ENCODE results near the gene SUPT4H1.

Gene SUPT4H1

DNA sequence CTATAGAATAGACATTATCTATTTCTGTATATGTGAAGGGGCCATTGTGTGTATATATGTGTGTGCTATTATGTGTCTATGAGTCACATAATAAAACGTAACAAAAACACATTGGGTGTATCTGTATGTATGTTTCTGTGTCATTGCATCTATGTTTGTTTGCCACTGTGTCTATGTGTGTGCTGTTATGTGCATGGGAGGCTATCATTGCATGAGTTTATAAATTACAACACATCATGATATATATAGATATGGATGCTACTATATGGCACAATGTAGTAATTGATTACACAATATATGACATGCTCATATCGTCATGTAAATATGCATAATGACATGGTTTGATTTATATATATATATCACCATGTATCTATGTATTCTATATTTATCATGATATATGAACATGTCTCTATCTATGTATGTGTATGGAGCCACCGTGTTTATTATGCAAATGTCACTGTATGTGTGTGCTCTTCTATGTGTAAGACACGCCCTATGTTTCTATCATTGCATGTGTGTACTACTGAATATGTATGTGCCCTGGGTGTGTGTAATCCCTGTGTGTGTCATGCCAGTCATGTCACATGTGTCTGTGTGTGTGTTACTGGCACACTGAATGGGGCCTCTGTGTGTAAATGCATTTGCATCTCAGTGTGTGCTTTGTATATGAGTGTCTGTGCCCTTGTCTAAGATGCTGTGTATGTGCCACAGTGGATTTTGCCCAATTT is 22.0 kb downstream of the SUPT4H1 start:
- no peak for DNase-seq (ENCODE audit: low spot score)

DNA sequence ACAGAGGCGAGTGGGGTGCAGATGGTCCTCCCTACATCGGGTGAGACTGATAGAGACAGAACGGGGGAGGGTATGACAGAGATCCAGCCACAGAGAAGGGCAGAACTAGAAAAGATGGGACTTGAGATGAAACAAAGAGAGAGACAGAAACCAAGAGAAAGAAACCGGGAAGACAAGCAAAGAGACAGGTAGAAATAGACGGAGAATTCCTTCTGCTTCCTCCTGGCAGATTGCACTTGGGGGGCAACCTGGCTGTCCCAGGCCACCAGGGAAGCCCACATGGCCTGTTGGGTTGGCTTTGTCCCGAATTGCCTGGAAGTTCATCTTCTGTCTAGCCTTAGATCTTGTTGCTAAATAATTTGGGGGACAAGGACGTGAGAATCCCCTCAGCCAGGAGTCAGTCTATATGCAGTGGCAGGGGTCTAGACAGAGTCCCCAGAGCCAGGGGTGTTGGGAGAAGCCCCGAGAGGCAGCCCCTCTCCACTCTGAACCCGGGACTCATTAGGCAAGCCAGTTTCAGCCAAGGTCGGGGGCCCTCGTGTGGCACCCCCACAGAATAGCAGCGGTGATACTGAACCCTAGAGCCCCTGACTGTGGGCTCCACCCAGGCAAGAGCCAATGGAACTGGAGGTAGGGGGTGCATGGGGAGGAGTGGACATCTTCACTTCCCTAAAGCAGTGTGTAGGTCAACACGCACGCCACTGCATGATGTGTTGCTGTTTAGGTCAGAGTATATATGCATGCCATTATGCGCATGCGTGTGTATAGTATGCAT is 22.8 kb downstream of the SUPT4H1 start:
- peak; percentile 72 for DNase-seq (ENCODE audit: low spot score)

DNA sequence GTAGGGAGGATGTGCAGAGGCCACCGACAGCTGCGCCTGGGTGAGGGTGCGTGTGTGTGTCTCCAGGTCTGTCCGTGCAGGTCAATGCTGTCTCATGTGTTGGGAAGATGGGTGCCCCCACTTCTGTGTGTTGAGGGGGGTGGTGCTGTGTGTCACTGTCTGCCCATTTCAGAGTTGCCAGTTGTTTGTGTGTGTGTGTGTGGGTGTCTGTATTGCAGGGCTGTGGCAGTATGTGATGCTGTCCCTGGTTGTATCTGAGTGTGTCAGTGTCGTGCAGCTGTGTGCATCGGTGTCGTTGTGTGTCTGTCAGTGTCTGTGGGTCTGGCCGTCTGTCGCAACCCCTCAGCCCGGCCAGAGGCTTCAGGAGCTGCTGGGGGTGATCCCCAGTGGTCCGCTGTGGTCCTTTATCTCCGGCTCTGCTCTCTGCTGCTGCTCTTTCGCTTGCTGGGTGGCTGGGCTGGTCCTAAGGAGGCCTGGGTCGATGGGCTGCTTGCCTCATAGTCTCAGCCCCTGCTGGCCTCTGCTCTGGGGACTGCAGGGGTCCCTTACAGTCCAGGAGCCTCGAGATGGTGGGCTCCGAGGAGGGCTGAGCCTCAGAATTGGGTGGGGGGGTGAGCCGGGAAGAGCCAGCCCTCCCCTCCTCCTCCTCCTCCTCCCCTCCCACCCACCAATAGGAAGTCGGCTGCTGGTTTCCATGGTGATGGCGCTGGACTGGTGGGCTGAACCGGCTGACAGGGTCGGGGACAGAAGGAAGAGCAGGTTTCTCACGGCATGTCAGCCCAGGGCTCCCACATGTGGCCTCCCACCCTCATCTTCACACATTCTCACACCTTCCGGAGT is 23.6 kb downstream of the SUPT4H1 start, which contains the start of gene TSPOAP1:
TSPOAP1 (minus strand) TSS at position 601 of the 840 bp plus-strand sequence. CDS start 875 bp downstream, outside the sequence.
- DNase-seq (ENCODE audit: low spot score): peak; percentile 36

DNA sequence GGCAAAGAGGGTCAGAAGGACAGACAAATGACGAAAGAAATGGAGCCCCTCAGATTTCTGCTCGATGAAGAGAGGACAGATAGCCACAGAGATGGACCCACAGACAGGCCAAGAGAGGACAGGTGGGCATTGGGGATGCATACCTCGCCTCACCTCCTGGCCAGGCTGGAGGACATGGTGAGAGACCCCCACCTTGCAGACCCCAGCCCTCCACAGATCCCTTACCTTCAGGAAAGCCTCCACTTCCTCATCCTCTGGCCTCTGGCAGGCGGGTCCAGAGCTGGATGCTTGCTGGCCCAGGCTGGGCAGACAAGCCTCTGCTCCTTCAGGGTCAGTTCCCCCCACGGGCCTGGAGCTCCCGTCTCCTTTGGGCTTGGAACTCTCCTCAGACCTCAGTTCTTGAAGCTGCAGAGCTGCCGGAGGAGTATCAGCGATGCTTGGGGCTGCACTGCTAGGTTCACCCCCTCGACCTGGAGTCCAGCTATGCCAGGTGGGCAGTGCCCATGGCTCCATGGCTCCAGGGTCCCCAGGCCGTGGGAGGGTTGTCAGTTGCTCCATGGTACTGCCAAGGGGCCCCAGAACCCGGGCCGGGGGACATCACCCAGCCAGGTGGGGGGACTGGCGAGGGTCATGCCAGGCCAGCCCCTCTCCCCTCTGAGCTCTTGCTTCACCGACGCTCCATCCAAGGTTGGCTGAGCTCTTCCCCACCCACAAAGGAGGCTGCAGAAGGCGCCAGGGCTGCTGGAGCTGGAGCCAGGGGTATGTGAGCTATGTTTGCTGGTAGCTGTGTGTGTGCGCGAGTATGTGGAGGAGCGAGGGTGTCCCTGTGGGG is 24.4 kb downstream of the SUPT4H1 start:
- DNase-seq (ENCODE audit: low spot score): no peak

DNA sequence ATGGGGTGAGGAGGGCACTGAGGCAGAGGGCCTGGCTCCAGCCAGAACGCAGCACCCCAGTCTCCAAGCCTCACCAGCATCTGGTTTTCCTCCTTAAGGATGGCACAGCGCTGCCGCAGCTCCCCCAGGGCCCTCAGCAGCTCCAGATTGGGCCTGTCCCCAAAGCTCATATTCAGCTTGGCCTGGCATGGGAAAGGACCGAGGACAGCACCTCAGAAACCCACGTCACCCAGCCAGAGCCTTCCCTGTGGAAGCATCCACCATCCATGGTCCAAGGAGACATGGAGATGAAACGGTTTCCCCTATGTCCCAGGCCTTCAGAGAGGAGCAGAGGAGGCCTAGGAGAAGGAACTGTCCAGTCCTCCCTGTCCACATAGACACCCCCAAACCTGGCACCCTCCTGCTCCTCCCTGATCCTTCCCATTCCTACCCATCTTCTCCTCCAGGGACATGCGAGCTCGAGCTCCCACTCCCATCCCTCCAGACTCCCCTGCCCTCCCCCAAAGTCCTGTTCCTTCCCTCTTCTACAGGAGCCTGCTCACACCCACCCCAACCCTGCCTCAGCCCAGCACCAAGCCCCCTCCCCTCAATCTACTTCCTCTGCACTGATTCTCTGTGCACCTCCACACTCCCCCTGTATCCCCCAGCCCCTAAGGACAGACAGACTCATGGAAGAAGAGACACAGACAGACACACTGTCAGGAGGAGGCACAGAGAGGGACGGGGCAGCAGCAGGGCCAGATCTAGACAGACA is 25.2 kb downstream of the SUPT4H1 start:
- no peak for DNase-seq (ENCODE audit: low spot score)

DNA sequence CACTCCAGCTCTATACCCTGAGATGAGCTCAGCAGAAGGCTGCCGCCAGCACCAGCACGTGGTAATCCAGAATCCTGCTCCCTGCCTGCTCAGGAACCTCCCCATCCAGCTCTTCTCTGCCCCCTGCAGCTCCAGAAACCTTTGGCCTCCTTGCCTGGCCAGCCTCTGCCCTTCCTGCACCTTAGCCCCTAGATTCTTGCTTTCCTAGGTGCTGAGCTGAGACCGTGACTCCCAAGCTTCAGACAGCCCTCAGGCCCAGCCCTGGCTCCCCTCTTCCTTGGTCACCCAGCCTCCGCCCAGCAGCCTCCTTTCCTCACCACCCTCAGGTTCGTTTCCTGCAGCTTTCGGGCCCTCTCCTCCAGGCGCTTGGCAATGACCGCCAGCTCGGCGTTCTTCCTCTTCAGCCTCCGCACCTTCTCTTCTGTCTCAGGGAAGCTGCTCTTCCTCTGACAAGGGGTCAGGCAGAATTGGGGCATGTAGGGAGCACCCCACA is 26.0 kb downstream of the SUPT4H1 start:
- no peak for DNase-seq (ENCODE audit: low spot score)

DNA sequence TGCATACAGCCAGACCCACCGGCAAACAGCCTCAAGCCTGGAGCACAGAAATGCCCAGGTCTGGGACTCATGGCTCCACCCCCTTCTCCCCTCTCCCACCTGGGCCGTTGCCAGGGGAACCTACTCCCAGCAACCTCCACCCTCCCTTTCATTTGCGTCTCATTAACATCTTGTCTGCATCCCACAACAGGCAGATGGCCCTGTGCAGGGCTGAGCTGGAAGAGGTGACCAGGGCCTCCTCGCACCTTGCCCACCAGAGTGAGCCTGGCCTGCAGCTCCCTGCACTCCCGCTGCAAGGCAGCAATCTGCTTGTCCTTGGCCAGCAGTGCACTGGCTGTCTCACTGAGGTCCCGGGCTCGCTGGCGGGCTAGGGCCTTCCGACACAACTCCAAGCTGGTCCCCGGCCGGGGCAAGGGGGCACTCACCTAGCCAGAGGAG is 26.7 kb downstream of the SUPT4H1 start:
- DNase-seq (ENCODE audit: low spot score): no peak

DNA sequence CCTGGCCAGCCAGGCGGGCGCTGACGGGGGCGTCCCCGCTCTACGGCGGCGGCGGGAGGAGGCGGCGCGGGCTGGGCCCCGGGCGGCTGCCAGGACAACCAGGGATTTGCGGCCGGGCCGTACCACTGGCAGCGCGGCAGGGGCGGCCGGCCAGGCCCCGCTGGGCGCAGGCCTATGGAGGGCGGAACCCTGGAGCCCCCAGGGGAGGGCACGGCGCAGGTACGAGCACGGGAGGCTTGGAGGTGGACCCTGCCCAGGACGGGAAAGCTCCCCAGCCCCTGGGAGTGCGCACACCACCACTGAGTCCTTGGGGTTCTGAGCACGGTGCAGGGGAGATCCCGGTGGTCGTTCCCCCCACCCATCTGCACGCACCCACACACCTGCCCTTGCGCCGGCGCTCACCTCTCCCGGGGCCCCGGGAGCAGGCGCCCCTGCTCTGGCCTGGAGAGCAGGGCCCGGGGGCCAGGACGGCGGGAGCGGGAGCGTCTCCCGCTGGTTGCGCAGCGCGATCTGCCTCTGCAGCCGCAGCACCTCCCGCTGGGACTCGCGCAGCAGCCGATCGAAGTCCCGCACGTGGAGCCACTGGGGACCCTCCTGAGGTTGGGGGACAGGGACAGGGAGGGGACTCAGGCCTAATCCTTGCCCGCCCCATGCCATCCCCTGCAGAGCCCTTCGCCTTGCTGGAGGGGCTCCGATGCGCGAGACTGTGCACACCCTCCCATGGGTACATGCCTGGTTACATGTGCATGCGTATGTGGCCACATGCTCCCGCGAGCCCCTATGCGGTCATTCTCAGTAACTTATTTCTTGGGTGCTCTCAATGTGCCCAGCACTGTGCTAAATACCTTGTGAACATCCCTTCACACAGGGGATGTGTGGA is 27.4 kb downstream of the SUPT4H1 start:
- no peak for DNase-seq (ENCODE audit: low spot score)

DNA sequence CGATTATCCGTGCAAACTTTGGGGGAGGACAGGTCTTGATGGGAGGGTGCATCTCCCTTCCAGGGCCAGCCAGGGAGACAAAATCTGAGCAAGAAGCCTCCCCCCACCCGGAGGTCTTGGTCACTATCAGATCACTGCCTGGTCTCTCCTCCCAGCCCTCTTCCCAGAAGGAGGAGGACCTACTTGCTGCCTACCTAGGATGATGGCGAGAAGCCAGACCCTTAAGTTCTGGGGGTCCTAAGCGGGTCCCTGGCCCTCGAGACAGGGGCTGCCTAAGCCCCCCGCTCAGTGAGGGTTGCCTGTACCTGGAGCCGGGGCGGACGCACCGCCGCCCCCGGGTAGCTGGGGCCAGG is 28.0 kb downstream of the SUPT4H1 start:
- DNase-seq (ENCODE audit: low spot score): no peak

DNA sequence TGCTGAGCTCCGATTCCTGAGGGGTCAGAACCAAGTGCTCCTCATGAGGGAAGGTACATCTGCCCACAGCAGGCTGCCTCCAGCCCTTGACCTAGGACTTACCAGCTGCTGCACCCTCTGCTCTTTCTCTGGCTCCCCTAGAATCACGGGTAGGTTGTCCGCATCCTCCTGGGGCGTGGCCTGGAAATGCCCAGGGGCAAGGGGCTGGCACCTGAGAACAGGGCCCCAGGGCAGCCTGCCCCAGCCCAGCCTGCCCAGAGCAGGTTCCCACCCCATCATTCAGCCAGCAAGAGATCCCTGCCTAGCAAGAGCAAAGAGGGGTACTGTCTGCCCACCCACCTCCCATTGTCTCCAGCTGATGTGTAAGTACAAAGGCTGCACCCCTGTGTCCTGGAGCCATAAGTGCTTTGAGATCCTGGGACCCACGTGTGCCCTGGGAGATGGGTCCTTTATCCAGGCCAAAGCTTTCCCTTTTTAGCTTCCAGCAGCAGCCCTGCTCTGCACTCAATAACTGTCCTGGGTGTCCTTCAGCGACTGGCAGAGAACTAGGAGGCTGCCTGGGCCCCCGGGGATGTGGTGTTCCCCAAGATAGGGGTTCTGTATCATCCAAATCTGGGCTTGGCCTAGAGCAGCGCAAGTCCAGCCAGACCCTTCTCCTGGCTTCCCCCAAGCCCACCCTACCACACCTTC is 28.5 kb downstream of the SUPT4H1 start:
- no peak for DNase-seq (ENCODE audit: low spot score)

DNA sequence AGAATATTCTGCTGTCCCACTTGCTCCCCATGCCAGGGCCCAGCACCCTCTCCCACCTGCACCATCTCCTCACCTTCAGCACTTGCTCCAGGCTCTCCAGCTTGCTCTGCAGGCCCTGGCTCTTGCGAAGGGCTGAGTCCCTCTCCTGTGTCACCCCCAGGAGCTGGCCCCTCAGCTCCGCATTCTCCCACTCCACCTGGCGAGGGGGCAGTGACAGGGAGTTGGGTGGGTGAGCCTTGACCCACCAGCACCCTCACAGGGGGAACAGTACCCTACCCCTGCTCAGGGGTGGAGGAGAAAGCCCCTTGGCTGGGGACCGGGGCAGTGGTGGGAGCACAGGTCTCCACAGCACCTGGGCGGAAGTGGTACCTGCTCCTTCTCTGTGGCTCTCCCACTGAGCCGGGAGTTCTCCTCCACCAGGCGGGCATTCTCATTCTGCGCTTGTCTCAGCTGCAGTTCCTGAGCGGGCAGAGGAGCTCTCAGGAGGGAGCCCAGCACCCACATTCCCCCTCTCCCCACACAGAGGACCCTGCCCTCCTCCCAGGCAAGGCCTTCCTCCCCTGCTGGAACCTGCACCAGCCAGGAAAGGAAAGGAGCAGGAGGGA is 29.3 kb downstream of the SUPT4H1 start:
- no peak for DNase-seq (ENCODE audit: low spot score)

DNA sequence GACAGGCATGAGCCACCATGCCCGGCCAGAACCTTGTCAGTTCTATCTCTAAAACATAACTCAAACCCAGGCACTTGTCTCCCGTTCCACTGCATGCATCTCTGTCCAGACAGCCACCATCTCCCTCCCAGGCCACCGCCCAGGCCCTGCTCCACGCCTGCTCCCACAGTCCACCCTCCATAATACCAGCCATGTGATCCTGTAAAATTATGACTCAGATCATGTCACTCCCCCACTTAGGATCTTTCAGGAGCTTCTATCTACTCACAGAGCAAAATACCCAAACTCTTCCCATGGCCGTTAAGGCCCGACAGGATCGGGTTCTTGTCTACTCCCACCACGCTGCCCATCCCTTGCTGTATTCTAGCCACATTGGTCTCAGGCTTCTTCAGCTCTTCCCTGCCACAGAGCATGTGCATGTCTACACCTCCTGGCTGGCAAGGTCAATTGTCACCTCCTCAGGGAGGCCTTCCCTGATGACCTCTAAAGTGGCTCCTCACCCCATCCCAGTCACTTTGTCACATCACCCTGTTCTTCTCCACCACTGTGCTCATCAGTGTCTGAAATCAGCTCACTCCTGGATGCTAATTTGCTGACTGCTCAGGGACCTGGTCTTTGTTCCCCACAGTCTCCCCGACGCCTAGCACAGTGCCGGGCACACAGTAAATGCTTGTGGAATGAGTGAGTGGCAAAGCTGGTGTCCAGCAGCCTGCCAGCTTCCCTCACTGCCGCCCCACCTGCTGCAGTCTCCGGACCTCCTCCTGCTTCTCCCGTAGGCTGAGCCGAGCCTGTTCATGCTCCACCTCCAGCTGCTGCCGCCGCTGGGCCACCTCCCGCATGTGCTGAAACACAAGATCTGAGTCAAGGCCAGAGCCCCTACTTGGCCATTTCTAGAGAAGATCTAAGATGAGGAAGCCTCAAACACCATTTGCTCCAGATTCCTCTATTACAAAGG is 30.2 kb downstream of the SUPT4H1 start:
- no peak for DNase-seq (ENCODE audit: low spot score)

DNA sequence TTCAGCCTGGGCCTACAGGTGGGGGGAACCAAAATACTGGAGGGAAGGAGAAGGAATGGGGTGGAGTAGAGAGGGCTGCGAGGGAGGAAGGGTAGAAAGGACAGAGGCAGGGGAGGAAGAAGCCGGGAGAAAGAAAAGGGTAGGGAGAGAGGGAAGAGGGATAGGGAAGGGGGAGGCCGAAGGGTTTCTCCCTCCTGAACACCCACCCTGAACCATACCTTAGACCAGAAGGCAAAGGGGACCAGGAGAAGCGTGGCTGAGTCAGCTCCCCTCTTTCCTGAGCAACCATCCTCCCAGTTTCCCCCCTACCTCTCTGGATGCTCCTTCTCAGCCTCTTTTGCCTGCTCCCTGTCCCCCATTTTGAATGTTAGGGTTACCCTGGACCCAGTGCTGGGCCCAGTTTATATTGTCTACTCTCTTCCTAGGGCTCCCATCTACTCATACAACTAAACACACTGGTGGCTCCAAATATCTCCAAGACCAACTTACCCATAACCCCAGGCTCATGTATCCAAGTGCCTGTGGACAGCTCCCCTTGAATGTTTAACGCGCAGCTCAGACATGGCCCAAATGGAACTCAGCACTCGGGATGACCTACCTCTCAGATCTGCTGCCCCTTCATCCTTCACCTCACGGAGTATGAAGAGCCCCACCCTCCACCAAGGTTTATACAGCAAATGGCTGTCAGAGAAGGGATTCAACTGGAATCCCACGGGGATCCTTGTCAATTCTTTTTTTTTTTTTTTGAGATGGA is 31.3 kb downstream of the SUPT4H1 start:
- no peak for DNase-seq (ENCODE audit: low spot score)

DNA sequence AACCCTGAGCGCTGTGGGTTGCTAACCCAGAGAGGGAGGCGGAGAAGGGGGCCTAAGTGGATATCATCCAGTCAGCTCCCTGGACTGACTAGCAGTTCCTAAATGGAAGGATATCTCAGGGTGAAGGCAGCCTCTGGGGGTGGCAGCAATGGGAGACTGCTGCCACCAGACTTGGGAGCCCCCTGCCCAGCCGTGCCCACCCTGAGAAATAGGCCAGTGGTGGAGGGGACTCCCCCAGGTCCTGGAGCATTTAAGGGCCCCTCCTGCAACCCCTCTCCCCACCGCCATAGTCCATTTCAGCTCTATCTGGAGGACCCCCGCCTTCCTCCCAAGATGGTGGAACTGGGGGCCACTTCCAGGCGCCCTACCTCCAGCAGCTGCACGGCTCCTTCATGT is 31.8 kb downstream of the SUPT4H1 start:
- DNase-seq (ENCODE audit: low spot score): no peak

DNA sequence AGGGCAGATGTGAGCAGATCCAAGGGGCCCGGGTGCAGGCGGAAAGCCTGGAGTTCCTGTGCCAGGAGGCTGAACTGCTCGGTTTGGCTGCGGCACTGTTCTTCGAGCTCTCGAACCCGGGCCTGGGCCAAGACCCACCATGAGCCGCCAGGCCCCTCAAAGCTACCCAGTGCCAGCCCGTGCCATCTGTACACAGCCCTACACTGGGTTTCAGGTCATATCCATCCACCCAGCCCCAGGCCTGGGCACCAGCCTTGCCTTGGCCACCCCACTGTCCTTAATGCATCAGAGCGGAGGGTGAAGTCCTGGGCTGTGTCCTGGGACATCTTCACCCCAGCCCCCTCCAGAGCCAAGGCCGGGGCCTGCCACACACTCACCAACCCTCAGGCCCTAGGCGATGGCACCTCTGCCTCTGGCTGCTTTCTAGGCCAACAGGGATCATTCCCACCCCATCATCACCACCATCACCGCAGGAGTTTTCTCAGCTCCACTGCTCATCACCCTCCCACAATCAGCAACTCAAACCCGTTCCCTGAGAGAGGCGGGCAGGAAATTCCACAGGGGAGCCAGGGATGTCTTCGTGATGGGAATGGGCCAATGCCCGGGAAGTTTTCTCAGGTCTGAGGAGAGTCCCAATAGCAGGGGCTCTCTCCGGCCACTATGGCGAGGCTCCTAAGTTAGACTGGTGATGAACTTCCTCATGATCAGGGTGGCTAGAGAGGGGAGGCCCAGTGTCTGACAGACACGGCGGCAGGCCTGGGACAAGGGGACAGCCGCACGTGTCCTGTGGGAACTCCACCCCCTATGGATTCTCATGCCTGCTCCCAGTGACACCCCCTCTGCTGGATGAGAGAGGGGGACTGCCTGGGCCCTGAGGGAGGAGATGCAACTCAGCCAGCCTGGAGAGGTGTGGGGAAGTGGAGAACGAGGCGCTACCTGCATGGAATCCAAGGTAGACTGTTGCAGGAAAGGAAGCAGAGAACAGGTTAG is 32.5 kb downstream of the SUPT4H1 start:
- no peak for DNase-seq (ENCODE audit: low spot score)
